Measurements from ENCODE around the gene PPP2R5E.

DNA sequence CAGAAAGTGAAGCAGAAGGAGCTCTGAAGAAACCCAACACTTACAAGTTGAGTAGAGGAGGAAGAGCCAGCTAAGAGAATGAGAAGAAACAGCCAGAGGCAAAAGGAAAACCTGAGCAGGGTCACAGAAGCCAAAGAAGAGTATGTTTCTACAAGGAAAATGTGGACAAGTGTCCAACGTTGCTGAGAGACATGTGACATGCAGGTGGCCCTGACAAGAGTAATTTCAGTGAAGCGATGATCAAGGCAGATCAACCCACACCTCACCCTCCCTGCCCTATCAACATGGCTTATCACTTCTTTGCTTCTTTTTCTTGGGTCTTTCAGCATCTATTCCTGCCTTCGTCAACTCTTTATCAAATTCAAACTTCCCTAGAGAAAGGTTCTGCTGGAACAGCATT lies 68.3 kb downstream of the PPP2R5E start:
- TF ChIP-seq GATA3 (IDR thresholded peaks at IDR 0.05; ENCODE audit: low read depth, low read length) (no peak), GATA2 (IDR thresholded peaks at IDR 0.05; ENCODE audit: low read depth, low read length) (no peak)
